Esophagus squamous epithelium (tissue), 4 donors: Measurements from ENCODE around the gene PPP1R3E.

Source experiments
- POLR2A ChIP-seq, 4 donors: fragments of 450-650 bp; IDR thresholded peaks; one replicate each; pipeline ENCODE4 v1.6.1; 2017; ENCODE audit warnings: antibody characterized with exemption in 4 of 4, mild to moderate bottlenecking in 4 of 4, moderate library complexity in 3 of 4
- TF ChIP-seq, protein P1 (sequence below), 6 experiments: fragments of 450-650 bp in 4 of 6; fragments of 200-600 bp in 2 of 6; sonication (generic) in 2 of 6; IDR thresholded peaks; one replicate each; pipeline ENCODE4 v1.5.1; 2016 to 2019; ENCODE audit warnings: antibody characterized with exemption in 6 of 6, mild to moderate bottlenecking in 4 of 6, moderate library complexity in 4 of 6

DNA sequence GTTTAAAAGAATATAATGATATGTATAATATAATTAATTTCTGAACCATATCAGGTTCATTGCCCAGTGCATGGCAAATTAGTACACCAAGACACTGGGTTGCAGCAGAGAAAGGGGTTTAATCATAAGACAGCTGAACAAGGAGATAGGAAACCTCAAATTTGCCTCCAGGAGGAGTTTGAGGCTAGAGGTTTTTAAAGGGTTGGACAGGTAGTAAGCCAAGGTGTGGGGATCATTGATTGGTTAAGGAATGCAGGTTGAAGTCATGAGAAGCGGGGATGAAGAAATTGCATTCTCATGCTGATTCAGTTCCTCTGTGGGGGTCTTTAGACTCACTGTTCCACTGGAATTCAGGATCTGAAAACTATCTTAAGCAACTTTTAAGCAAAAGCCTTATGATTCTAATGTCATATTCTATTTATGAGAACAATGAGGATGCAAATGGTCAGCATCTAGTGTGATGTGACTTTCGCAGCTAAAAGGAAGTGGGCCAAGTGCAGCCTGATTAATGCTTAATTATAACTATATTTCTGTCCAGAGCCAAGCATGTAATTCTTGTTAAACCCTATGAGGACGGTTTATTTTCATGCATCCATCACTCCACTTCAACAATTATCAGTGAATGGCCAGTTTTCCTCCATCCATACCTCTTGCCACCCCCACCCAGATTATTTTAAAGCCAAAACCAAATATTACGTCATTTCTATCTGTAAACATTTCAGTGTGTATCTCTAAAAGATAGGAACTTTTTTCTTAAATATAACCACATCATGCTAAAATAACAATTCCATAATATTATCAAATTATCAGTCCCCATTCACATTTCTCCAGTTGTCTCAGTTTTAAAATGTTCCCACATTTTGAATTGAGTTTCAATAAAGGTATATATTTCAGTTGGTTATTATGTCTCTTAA is 50.0 kb downstream of the PPP1R3E start:
- TF ChIP-seq, protein P1, sequence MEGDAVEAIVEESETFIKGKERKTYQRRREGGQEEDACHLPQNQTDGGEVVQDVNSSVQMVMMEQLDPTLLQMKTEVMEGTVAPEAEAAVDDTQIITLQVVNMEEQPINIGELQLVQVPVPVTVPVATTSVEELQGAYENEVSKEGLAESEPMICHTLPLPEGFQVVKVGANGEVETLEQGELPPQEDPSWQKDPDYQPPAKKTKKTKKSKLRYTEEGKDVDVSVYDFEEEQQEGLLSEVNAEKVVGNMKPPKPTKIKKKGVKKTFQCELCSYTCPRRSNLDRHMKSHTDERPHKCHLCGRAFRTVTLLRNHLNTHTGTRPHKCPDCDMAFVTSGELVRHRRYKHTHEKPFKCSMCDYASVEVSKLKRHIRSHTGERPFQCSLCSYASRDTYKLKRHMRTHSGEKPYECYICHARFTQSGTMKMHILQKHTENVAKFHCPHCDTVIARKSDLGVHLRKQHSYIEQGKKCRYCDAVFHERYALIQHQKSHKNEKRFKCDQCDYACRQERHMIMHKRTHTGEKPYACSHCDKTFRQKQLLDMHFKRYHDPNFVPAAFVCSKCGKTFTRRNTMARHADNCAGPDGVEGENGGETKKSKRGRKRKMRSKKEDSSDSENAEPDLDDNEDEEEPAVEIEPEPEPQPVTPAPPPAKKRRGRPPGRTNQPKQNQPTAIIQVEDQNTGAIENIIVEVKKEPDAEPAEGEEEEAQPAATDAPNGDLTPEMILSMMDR (IDR thresholded peaks at IDR 0.05), result no peak
- no peak for TF ChIP-seq POLR2A (IDR thresholded peaks at IDR 0.05)
